K562 (cell line): Measurements from ENCODE around the gene RSRC1. TPM values are rescaled to one million over a fixed set of nuclear protein-coding genes. Genes with fewer than 3 reads are reported as not detected.

Experiments
- ATAC-seq: fragments of 200-7000 bp; cut with Tn5 transposase; 3 replicates; pipeline ENCODE4 v1.9.1; 2020; ENCODE audit warnings: moderate library complexity
- BruUV-seq: library from RNA; stranded (reverse); fragments of 400-500 nt; replicated peaks from 2 replicates; lab custom pipeline; 2021; lab: Mats Ljungman, UMichigan
- CTCF ChIA-PET: fragments of 300-600 bp; formaldehyde crosslinking; extraction: SDS; loops from one replicate; lab custom pipeline; 2021; ENCODE audit warnings: low intra/inter-chr PET ratio; lab: Yijun Ruan, JAX
- POLR2A ChIA-PET: fragments of 300-600, 350-650 bp; sonication (Branson Sonifier 250); formaldehyde crosslinking; extraction: SDS; loops from one replicate; lab custom pipeline; 2021; ENCODE audit warnings: antibody characterized with exemption, inconsistent platforms; lab: Yijun Ruan, JAX
- DNase-seq, 4 experiments: peaks; one replicate each; pipeline versions ENCODE4 v3.0.0 to v3.0.0-alpha.2; 2011 to 2018; ENCODE audit warnings: low spot score in 3 of 4, mixed read lengths in 3 of 4; ENCODE audit errors: extremely low read depth in 1 of 4
- FAIRE-seq: peaks from 2 replicates; lab custom pipeline; 2011; peaks lifted over from hg19 to GRCh38; lab: Jason Lieb, UNC
- H2AFZ ChIP-seq: 2 replicates; pipeline ENCODE4 v1.6.0; 2011; ENCODE audit warnings: low read depth, low read length, control low read depth, inconsistent platforms
- H3K27ac ChIP-seq: fragments of 200-600 bp; 3 replicates; pipeline ENCODE4 v1.8.0; 2011; ENCODE audit warnings: low read depth, mild to moderate bottlenecking, control low read depth, inconsistent platforms, low read length, moderate library complexity, mixed read lengths; ENCODE audit errors: extremely low read depth
- H3K27me3 ChIP-seq, 2 experiments: fragments of 300-600 bp in 1 of 2; 2 replicates in 1 of 2; 3 replicates in 1 of 2; pipeline versions ENCODE4 v1.6.0 to v1.8.0; 2011; ENCODE audit warnings: inconsistent platforms in 2 of 2, low read length in 2 of 2, mild to moderate bottlenecking in 1 of 2, mixed read lengths in 1 of 2, moderate library complexity in 1 of 2; ENCODE audit not compliant: control insufficient read depth in 2 of 2, insufficient read depth in 2 of 2
- H3K36me3 ChIP-seq: fragments of 300-600 bp; 3 replicates; pipeline ENCODE4 v1.8.0; 2011; ENCODE audit warnings: mild to moderate bottlenecking, low read length, inconsistent platforms; ENCODE audit not compliant: control insufficient read depth, insufficient read depth
- H3K4me1 ChIP-seq, 2 experiments: fragments of 200-600 bp in 1 of 2; replicated peaks in 1 of 2; 2 replicates in 1 of 2; 3 replicates in 1 of 2; pipeline versions ENCODE4 v1.5.1 to v1.8.0; 2011; ENCODE audit warnings: inconsistent platforms in 2 of 2, low read length in 2 of 2, mild to moderate bottlenecking in 1 of 2, mixed read lengths in 1 of 2, moderate library complexity in 1 of 2; ENCODE audit not compliant: control insufficient read depth in 2 of 2, insufficient read depth in 2 of 2
- H3K4me2 ChIP-seq: 2 replicates; pipeline ENCODE4 v1.6.1; 2011; ENCODE audit warnings: low read length, control low read depth, inconsistent platforms, mixed read lengths; ENCODE audit not compliant: insufficient read depth
- H3K4me3 ChIP-seq: fragments of 200-600 bp; sonication (generic), shearing (Covaris generic); 2 replicates; pipeline ENCODE4 v1.5.1; 2016; ENCODE audit warnings: control low read depth, inconsistent platforms
- H3K79me2 ChIP-seq: fragments of 200-600 bp; 3 replicates; pipeline ENCODE4 v1.8.0; 2011; ENCODE audit warnings: low read length, inconsistent platforms; ENCODE audit not compliant: control insufficient read depth, insufficient read depth
- H3K9ac ChIP-seq, 2 experiments: 2 replicates each; pipeline versions ENCODE4 v1.6.0 to v1.6.1; 2011; ENCODE audit warnings: low read depth in 2 of 2, low read length in 2 of 2, control low read depth in 1 of 2, inconsistent platforms in 1 of 2, mild to moderate bottlenecking in 1 of 2, mixed read lengths in 1 of 2; ENCODE audit not compliant: insufficient read depth in 1 of 2
- H3K9me1 ChIP-seq: one replicate; pipeline ENCODE4 v1.6.0; 2011; ENCODE audit warnings: inconsistent platforms, mild to moderate bottlenecking, low read length, moderate library complexity; ENCODE audit not compliant: control insufficient read depth, insufficient read depth
- H3K9me3 ChIP-seq: replicated peaks from 2 replicates; pipeline ENCODE4 v1.5.1; 2011; ENCODE audit warnings: low read depth, low read length, inconsistent platforms; ENCODE audit not compliant: control insufficient read depth, insufficient read depth
- H4K20me1 ChIP-seq: replicated peaks from 2 replicates; pipeline ENCODE4 v1.6.1; 2011; ENCODE audit warnings: low read length, inconsistent platforms, mixed read lengths; ENCODE audit not compliant: control insufficient read depth, insufficient read depth
- C11orf30 ChIP-seq: fragments of 450-650 bp; IDR thresholded peaks from 2 replicates; pipeline ENCODE4 v1.6.1; 2016; ENCODE audit warnings: low read depth, mild to moderate bottlenecking
- CBFA2T3 ChIP-seq: fragments of 450-650 bp; IDR thresholded peaks from 2 replicates; pipeline ENCODE4 v1.6.1; 2017
- DNMT1 ChIP-seq: fragments of 450-650 bp; IDR thresholded peaks from 2 replicates; pipeline ENCODE4 v1.6.1; 2016; ENCODE audit warnings: antibody characterized with exemption, mild to moderate bottlenecking
- IRF2 ChIP-seq: sonication (generic); formaldehyde crosslinking; IDR thresholded peaks from 2 replicates; pipeline ENCODE4 v1.8.1; 2022; ENCODE audit warnings: mild to moderate bottlenecking, missing genetic modification reagents
- PCBP2 ChIP-seq: fragments of 200-400 bp; formaldehyde crosslinking; IDR thresholded peaks from 2 replicates; pipeline ENCODE4 v1.6.1; 2018; ENCODE audit warnings: low read length, low read depth, mild to moderate bottlenecking, moderate library complexity; ENCODE audit not compliant: poor library complexity, severe bottlenecking
- PHTF2 ChIP-seq: fragments of 250-450 bp; sonication (Bioruptor Pico); IDR thresholded peaks from 2 replicates; pipeline ENCODE4 v1.5.0; 2021; ENCODE audit warnings: mild to moderate bottlenecking
- RBM17 ChIP-seq: fragments of 200-400 bp; formaldehyde crosslinking; IDR thresholded peaks from 2 replicates; pipeline ENCODE4 v1.6.1; 2017; ENCODE audit warnings: low read depth, mild to moderate bottlenecking, low read length, borderline replicate concordance
- SMARCB1 ChIP-seq: IDR thresholded peaks from 2 replicates; pipeline ENCODE4 v1.6.1; 2011; ENCODE audit warnings: improper control_type of control experiment, low read depth; ENCODE audit not compliant: insufficient read length
- WGBS: fragments of 100-300 bp; shearing (Covaris generic); methylation state at CpG from one replicate; pipeline ENCODE4 v1.1.6; 2016; ENCODE audit warnings: low coverage, mixed read lengths; ENCODE audit not compliant: insufficient coverage; ENCODE audit errors: missing lambda C conversion rate; 5-methylcytosine and 5-hydroxymethylcytosine counted together
- in situ Hi-C: fragments of 300-500 bp; cut with MboI; formaldehyde crosslinking; loops from 4 replicates; pipeline ENCODE4 v1.15.0; 2018; ENCODE audit warnings: inconsistent platforms, mixed read lengths
- intact Hi-C: fragments of 100-400 bp; cut with micrococcal nuclease; formaldehyde crosslinking; loops from 2 replicates; pipeline ENCODE4 v1.14.2; 2022
- polyA plus RNA-seq, 8 experiments: library from polyadenylated mRNA; depleted of rRNA in 4 of 8; stranded (reverse) in 5 of 8; unstranded in 3 of 8; fragments of >200 nt; fragmentation: Nextera tagmentation in 2 of 8; fragmentation: Illumina TruSeq in 1 of 8; extraction: Ambion mirVana in 2 of 8; extraction: Trizol in 1 of 8; gene quantifications; 2 replicates each; pipeline versions ENCODE4 v1.2.1 to v1.2.3, GENCODE V29; 2011 to 2014; ENCODE audit warnings: inconsistent platforms in 1 of 8, missing spikeins in 1 of 8
- total RNA-seq, 7 experiments: library from RNA; depleted of rRNA in 6 of 7; stranded (reverse); fragments of >200 nt in 6 of 7; fragmentation: Illumina TruSeq in 2 of 7; extraction: Trizol in 2 of 7; gene quantifications; 2 replicates each; pipeline versions ENCODE4 v1.2.1 to v1.2.3, GENCODE V29; 2011 to 2021; ENCODE audit warnings: low replicate concordance in 1 of 7
- TF ChIP-seq, protein P1 (sequence below): IDR thresholded peaks from 2 replicates; pipeline ENCODE4 v1.6.1; 2011; ENCODE audit warnings: borderline replicate concordance, low read depth, mild to moderate bottlenecking, moderate library complexity, low read length; ENCODE audit not compliant: insufficient read depth, poor library complexity, severe bottlenecking
- TF ChIP-seq, protein P2 (sequence below): fragments of 250-450 bp; sonication (Bioruptor Pico); IDR thresholded peaks from 2 replicates; pipeline ENCODE4 v1.5.0; 2021
- TF ChIP-seq, protein P3 (sequence below): fragments of 250-450 bp; sonication (Bioruptor Pico); IDR thresholded peaks from 2 replicates; pipeline ENCODE4 v1.8.0; 2022; ENCODE audit warnings: moderate library complexity, mild to moderate bottlenecking, inconsistent platforms

Gene RSRC1
- total and polyA plus RNA-seq, 9 of the 15 experiments (the other 6 are each of a cell fraction or from before 2014, with no cell fraction given): 19.3 to 128 (median 75.5) TPM

DNA sequence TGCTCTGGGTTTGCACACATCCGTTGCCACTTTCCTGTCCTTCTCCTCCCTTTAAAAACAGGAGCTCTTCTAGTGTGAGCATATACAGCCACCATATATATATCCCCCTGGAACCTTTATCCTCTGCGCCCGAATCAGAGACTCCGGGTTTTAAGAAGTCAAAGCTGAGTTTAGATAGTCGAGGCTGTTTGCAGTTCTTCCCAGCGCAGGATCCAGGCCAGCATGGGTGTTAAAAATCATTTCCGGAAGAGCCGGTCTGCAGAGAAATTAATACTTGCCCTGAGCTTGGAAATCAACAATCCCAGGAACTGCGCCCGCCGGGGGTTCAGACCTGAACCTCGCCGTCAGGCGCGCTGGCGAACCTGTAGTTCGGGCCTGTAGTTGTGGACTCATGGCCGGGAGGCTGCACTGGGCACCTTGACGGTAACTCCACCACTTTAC lies 6.0 kb upstream of the RSRC1 start:
- no peak overlapping the region for H3K27ac ChIP-seq
- no peak overlapping the region for H3K4me3 ChIP-seq
- no peaks in the 10 kb centered on the region for H3K27me3 ChIP-seq
- H3K9ac ChIP-seq: no peak overlapping the region
- FAIRE-seq (no peak), DNase-seq (no peak), ATAC-seq (no peak)
- no peaks in the 10 kb centered on the region; the same call in 1 of the 2 replicates for H3K9me3 ChIP-seq
- peaks cover 6 to 28% of the 10 kb centered on the region in 2 experiments; a peak in 4 of 5 replicates for H3K4me1 ChIP-seq
- in situ Hi-C loops: no loop called here
- no peak for TF ChIP-seq PCBP2
- no peak for TF ChIP-seq DNMT1
- no peak for TF ChIP-seq CBFA2T3
- no peak for TF ChIP-seq IRF2
- TF ChIP-seq, protein P1, sequence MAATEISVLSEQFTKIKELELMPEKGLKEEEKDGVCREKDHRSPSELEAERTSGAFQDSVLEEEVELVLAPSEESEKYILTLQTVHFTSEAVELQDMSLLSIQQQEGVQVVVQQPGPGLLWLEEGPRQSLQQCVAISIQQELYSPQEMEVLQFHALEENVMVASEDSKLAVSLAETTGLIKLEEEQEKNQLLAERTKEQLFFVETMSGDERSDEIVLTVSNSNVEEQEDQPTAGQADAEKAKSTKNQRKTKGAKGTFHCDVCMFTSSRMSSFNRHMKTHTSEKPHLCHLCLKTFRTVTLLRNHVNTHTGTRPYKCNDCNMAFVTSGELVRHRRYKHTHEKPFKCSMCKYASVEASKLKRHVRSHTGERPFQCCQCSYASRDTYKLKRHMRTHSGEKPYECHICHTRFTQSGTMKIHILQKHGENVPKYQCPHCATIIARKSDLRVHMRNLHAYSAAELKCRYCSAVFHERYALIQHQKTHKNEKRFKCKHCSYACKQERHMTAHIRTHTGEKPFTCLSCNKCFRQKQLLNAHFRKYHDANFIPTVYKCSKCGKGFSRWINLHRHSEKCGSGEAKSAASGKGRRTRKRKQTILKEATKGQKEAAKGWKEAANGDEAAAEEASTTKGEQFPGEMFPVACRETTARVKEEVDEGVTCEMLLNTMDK: no peak
- TF ChIP-seq, protein P2, sequence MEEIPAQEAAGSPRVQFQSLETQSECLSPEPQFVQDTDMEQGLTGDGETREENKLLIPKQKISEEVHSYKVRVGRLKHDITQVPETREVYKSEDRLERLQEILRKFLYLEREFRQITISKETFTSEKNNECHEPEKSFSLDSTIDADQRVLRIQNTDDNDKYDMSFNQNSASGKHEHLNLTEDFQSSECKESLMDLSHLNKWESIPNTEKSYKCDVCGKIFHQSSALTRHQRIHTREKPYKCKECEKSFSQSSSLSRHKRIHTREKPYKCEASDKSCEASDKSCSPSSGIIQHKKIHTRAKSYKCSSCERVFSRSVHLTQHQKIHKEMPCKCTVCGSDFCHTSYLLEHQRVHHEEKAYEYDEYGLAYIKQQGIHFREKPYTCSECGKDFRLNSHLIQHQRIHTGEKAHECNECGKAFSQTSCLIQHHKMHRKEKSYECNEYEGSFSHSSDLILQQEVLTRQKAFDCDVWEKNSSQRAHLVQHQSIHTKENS (CRISPR knock-in tag): no peak
- TF ChIP-seq C11orf30: no peak
- TF ChIP-seq RBM17: no peak
- TF ChIP-seq PHTF2 (CRISPR knock-in tag): no peak
- no peak for TF ChIP-seq SMARCB1
- TF ChIP-seq, protein P3, sequence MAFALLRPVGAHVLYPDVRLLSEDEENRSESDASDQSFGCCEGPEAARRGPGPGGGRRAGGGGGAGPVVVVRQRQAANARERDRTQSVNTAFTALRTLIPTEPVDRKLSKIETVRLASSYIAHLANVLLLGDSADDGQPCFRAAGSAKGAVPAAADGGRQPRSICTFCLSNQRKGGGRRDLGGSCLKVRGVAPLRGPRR (CRISPR knock-in tag): no peak
- CTCF ChIA-PET: no interaction called here
- no peaks in the 10 kb centered on the region for H3K9me1 ChIP-seq
- no peak overlapping the region for H2AFZ ChIP-seq
- no peaks in the 10 kb centered on the region for H4K20me1 ChIP-seq
- POLR2A ChIA-PET: interaction anchor here (0.7 to 1.9 kb wide), 2 partner anchors 14 to 16 kb away, joined by 3 to 5 read pairs; no protein-coding TSS in a partner anchor
- no TSS peak for BruUV-seq
- H3K4me2 ChIP-seq: no peak overlapping the region
- peaks cover 10% of the 10 kb centered on the region; the same call in 2 of the 3 replicates for H3K79me2 ChIP-seq
- WGBS: 96% methylated on average over 18 of the region's 19 CpGs
- peaks cover 31% of the 10 kb centered on the region; the same call in 2 of the 3 replicates for H3K36me3 ChIP-seq
- intact Hi-C loops: no loop called here
